CD14-positive monocyte (primary cell): ENCODE data around the gene LSM5. TPM values are rescaled to one million over a fixed set of nuclear protein-coding genes. Genes with fewer than 3 reads are reported as not detected.

Source experiments
- DNase-seq, 3 donors: peaks; one replicate each; pipeline ENCODE4 v3.0.0-alpha.2; 2011 to 2022
- H2AFZ ChIP-seq: 2 replicates; pipeline ENCODE4 v1.6.0; 2012; ENCODE audit warnings: mild to moderate bottlenecking, low read depth, low read length, inconsistent platforms; ENCODE audit not compliant: insufficient read depth, poor library complexity, severe bottlenecking
- H3K27ac ChIP-seq, 2 donors: 1 replicate in 1 of 2; 2 replicates in 1 of 2; pipeline ENCODE4 v1.5.1; 2012 to 2013; ENCODE audit warnings: low read length in 2 of 2, control low read depth in 1 of 2, inconsistent platforms in 1 of 2, low read depth in 1 of 2, mild to moderate bottlenecking in 1 of 2
- H3K27me3 ChIP-seq, 2 donors: one replicate each; pipeline versions ENCODE4 v1.6.0 to v1.6.1; 2011 to 2013; ENCODE audit warnings: low read length in 2 of 2; ENCODE audit not compliant: control insufficient read depth in 2 of 2, insufficient read depth in 2 of 2
- H3K36me3 ChIP-seq, 2 donors: replicated peaks in 1 of 2; 1 replicate in 1 of 2; 2 replicates in 1 of 2; pipeline versions ENCODE4 v1.5.1 to v1.6.1; 2012 to 2013; ENCODE audit warnings: low read length in 2 of 2, control low read depth in 1 of 2, inconsistent platforms in 1 of 2, mild to moderate bottlenecking in 1 of 2; ENCODE audit not compliant: insufficient read depth in 2 of 2, control insufficient read depth in 1 of 2
- H3K4me1 ChIP-seq, 2 donors: 1 replicate in 1 of 2; 2 replicates in 1 of 2; pipeline versions ENCODE4 v1.5.1 to v1.6.1; 2012 to 2013; ENCODE audit warnings: low read length in 2 of 2, control low read depth in 1 of 2, inconsistent platforms in 1 of 2, mild to moderate bottlenecking in 1 of 2, moderate library complexity in 1 of 2; ENCODE audit not compliant: insufficient read depth in 2 of 2, control insufficient read depth in 1 of 2
- H3K4me2 ChIP-seq: replicated peaks from 2 replicates; pipeline ENCODE3; 2012; ENCODE audit warnings: low read length, moderate library complexity, mild to moderate bottlenecking; ENCODE audit not compliant: poor library complexity, severe bottlenecking; ENCODE audit errors: extremely low read depth
- H3K4me3 ChIP-seq, 3 experiments: fragments of 200-600 bp in 1 of 3; sonication (generic) in 1 of 3; replicated peaks in 1 of 3; 1 replicate in 2 of 3; 2 replicates in 1 of 3; pipeline ENCODE4 v1.5.1; 2011 to 2013; ENCODE audit warnings: low read length in 3 of 3, mild to moderate bottlenecking in 3 of 3, control low read depth in 2 of 3, low read depth in 2 of 3, inconsistent platforms in 1 of 3, moderate library complexity in 1 of 3
- H3K79me2 ChIP-seq: 2 replicates; pipeline ENCODE4 v1.6.0; 2012; ENCODE audit warnings: mild to moderate bottlenecking, control low read depth, inconsistent platforms, low read length, moderate library complexity; ENCODE audit not compliant: insufficient read depth
- H3K9ac ChIP-seq: 2 replicates; pipeline ENCODE4 v1.6.0; 2017; ENCODE audit warnings: low read length, mild to moderate bottlenecking; ENCODE audit not compliant: insufficient read depth, poor library complexity, severe bottlenecking
- H3K9me3 ChIP-seq, 2 donors: replicated peaks in 1 of 2; 1 replicate in 1 of 2; 2 replicates in 1 of 2; pipeline versions ENCODE4 v1.5.1 to v1.6.1; 2012 to 2013; ENCODE audit warnings: low read length in 2 of 2, control low read depth in 1 of 2; ENCODE audit not compliant: control insufficient read depth in 1 of 2, insufficient read depth in 1 of 2
- H4K20me1 ChIP-seq: 2 replicates; pipeline ENCODE4 v1.6.0; 2012; ENCODE audit warnings: mild to moderate bottlenecking, low read length, control low read depth, moderate library complexity; ENCODE audit not compliant: insufficient read depth
- H3K27ac Mint-ChIP-seq, 7 donors: one replicate each; pipeline ENCODE4 v1.8.0; 2020; ENCODE audit warnings: mild to moderate bottlenecking in 7 of 7, mixed read lengths in 7 of 7, moderate library complexity in 6 of 7, inconsistent platforms in 2 of 7
- H3K27me3 Mint-ChIP-seq, 3 donors: one replicate each; pipeline ENCODE4 v1.8.0; 2021 to 2022; ENCODE audit warnings: low read depth in 3 of 3, mild to moderate bottlenecking in 3 of 3, mixed read lengths in 3 of 3, moderate library complexity in 3 of 3, inconsistent platforms in 1 of 3
- H3K36me3 Mint-ChIP-seq, 2 donors: one replicate each; pipeline ENCODE4 v1.8.0; 2020; ENCODE audit warnings: mixed read lengths in 2 of 2, inconsistent platforms in 1 of 2, mild to moderate bottlenecking in 1 of 2
- H3K4me1 Mint-ChIP-seq: one replicate; pipeline ENCODE4 v1.8.0; 2020; ENCODE audit warnings: mild to moderate bottlenecking, mixed read lengths
- H3K4me3 Mint-ChIP-seq, 2 donors: one replicate each; pipeline ENCODE4 v1.8.0; 2020; ENCODE audit warnings: mild to moderate bottlenecking in 2 of 2, mixed read lengths in 2 of 2, moderate library complexity in 1 of 2
- H3K9me3 Mint-ChIP-seq, 7 donors: one replicate each; pipeline ENCODE4 v1.8.0; 2020 to 2022; ENCODE audit warnings: mixed read lengths in 7 of 7, mild to moderate bottlenecking in 6 of 7, moderate library complexity in 6 of 7, inconsistent platforms in 2 of 7
- CTCF ChIP-seq: fragments of 200-600 bp; IDR thresholded peaks from one replicate; pipeline ENCODE4 v1.8.0; 2022; ENCODE audit warnings: antibody characterized with exemption, mild to moderate bottlenecking
- WGBS: methylation state at CpG from one replicate; pipeline ENCODE4 v1.1.5; 2013; ENCODE audit warnings: missing lambda C conversion rate; ENCODE audit not compliant: insufficient coverage; 5-methylcytosine and 5-hydroxymethylcytosine counted together
- intact Hi-C, 2 donors: fragments of 100-400 bp; cut with micrococcal nuclease; formaldehyde crosslinking; loops; one replicate each; pipeline versions ENCODE4 v1.15.0 to v1.15.1; 2023
- polyA plus RNA-seq, 3 donors: library from polyadenylated mRNA; depleted of rRNA in 1 of 3; unstranded in 2 of 3; stranded (reverse) in 1 of 3; fragments of 300-500 nt in 2 of 3; fragments of >200 nt in 1 of 3; fragmentation: Illumina TruSeq in 2 of 3; gene quantifications; 1 replicate in 2 of 3; 2 replicates in 1 of 3; pipeline ENCODE4 v1.2.3, GENCODE V29; 2012 to 2021

LSM5 gene
- polyA plus RNA-seq, 3 donors: 16.4 to 81.1 (median 78.2) TPM

GRCh38 chr7:32522746-32523530 is 32.8 kb upstream of the LSM5 start:
- Histone ChIP-seq H3K27ac (no peak overlapping the region), H3K4me2 (no peak overlapping the region), H3K27me3 (no peaks in the 10 kb centered on the region), H3K79me2 (peaks cover 91% of the 10 kb centered on the region), H3K4me3 (no peak overlapping the region), H2AFZ (no peak overlapping the region), H3K9me3 (peaks cover 31 to 35% of the 10 kb centered on the region in 2 donors), H3K9ac (no peak overlapping the region), H3K4me1 (no peaks in the 10 kb centered on the region), H4K20me1 (peaks cover 72% of the 10 kb centered on the region), H3K36me3 (peaks cover 0 to 45% of the 10 kb centered on the region in 2 donors)
- Mint-ChIP-seq H3K36me3 (peaks cover 28 to 40% of the 10 kb centered on the region in 2 donors), H3K4me1 (peaks cover under 1% of the 10 kb centered on the region), H3K27ac (no peak overlapping the region), H3K4me3 (no peak overlapping the region), H3K9me3 (peaks cover 20 to 41% (median 30%) of the 10 kb centered on the region in 7 donors), H3K27me3 (peaks cover 0 to 1% (median 0%) of the 10 kb centered on the region in 3 donors)
- DNase-seq: no peak
- intact Hi-C loops: no loop called here
- no CpG with 5 or more reads among the region's 6 CpGs for WGBS
- TF ChIP-seq CTCF: no peak

GRCh38 chr7:32519763-32520162 is 29.6 kb upstream of the LSM5 start:
- Mint-ChIP-seq H3K36me3 (peaks cover 40 to 59% of the 10 kb centered on the region in 2 donors), H3K4me3 (no peak overlapping the region), H3K27me3 (peaks cover 0 to 1% (median 0%) of the 10 kb centered on the region in 3 donors), H3K4me1 (peaks cover 5% of the 10 kb centered on the region), H3K27ac (peak overlapping the region in 2 of 7 donors; percentile 38 to 72), H3K9me3 (peaks cover 28 to 55% (median 43%) of the 10 kb centered on the region in 7 donors)
- WGBS: no CpG with 5 or more reads among the region's 2 CpGs
- Histone ChIP-seq H3K79me2 (peaks cover 91% of the 10 kb centered on the region), H3K9me3 (peaks cover 42 to 58% of the 10 kb centered on the region in 2 donors), H3K27ac (no peak overlapping the region), H3K4me3 (no peak overlapping the region), H3K4me1 (no peaks in the 10 kb centered on the region), H2AFZ (no peak overlapping the region), H3K4me2 (no peak overlapping the region), H3K9ac (no peak overlapping the region), H4K20me1 (peaks cover 64% of the 10 kb centered on the region), H3K36me3 (peaks cover 0 to 56% of the 10 kb centered on the region in 2 donors), H3K27me3 (no peaks in the 10 kb centered on the region)
- intact Hi-C loops: no loop called here
- TF ChIP-seq CTCF: no peak
- DNase-seq: peak in 1 of 3 donors; percentile 8
